HepG2 (cell line): ENCODE data around the gene ZNF445. TPM values are rescaled to one million over a fixed set of nuclear protein-coding genes. Genes with fewer than 3 reads are reported as not detected.

ENCODE experiments used
- CCDC6 ChIP-seq: sonication (generic); formaldehyde crosslinking; IDR thresholded peaks from 2 replicates; pipeline ENCODE4 v1.8.1; 2022; ENCODE audit warnings: mild to moderate bottlenecking, missing genetic modification reagents, moderate library complexity
- ELK4 ChIP-seq: sonication (generic); formaldehyde crosslinking; IDR thresholded peaks from 2 replicates; pipeline ENCODE4 v1.9.0; 2021; ENCODE audit warnings: missing genetic modification reagents, borderline replicate concordance
- FOXA1 ChIP-seq, 2 experiments: fragments of 450-650 bp in 1 of 2; sonication (generic) in 1 of 2; formaldehyde crosslinking in 1 of 2; IDR thresholded peaks; 2 replicates each; pipeline versions ENCODE4 v1.4.0 to v1.6.1; 2016 to 2020; ENCODE audit warnings: missing genetic modification reagents in 1 of 2
- HOXA9 ChIP-seq: sonication (generic); formaldehyde crosslinking; IDR thresholded peaks from 2 replicates; pipeline ENCODE4 v1.8.1; 2022; ENCODE audit warnings: missing genetic modification reagents, mild to moderate bottlenecking, moderate library complexity, borderline replicate concordance
- MIER2 ChIP-seq: IDR thresholded peaks from 2 replicates; pipeline ENCODE4 v1.6.1; 2016; ENCODE audit warnings: missing biosample characterization, missing genetic modification reagents
- MLLT10 ChIP-seq: sonication (generic); formaldehyde crosslinking; IDR thresholded peaks from 2 replicates; pipeline ENCODE4 v1.4.0; 2020; ENCODE audit warnings: missing genetic modification reagents
- NR2F6 ChIP-seq, 2 experiments: IDR thresholded peaks; 2 replicates each; pipeline ENCODE4 v1.6.1; 2016; ENCODE audit warnings: antibody characterized with exemption in 1 of 2, mild to moderate bottlenecking in 1 of 2
- PRPF4 ChIP-seq: fragments of 200-400 bp; formaldehyde crosslinking; IDR thresholded peaks from 2 replicates; pipeline ENCODE4 v1.6.1; 2016; ENCODE audit warnings: low read length, low read depth; ENCODE audit not compliant: poor library complexity, severe bottlenecking
- RBM22 ChIP-seq: fragments of 200-400 bp; formaldehyde crosslinking; optimal IDR thresholded peaks from 2 replicates; pipeline ENCODE3; 2017; ENCODE audit warnings: mild to moderate bottlenecking, low read length, moderate library complexity
- SNAI1 ChIP-seq: sonication (generic); formaldehyde crosslinking; IDR thresholded peaks from 2 replicates; pipeline ENCODE4 v1.5.0; 2020; ENCODE audit warnings: mild to moderate bottlenecking, missing genetic modification reagents, borderline replicate concordance
- TERF1 ChIP-seq: sonication (generic); formaldehyde crosslinking; IDR thresholded peaks from 2 replicates; pipeline ENCODE4 v1.8.0; 2022; ENCODE audit warnings: mild to moderate bottlenecking, missing genetic modification reagents, moderate library complexity
- ZNF646 ChIP-seq: sonication (generic); formaldehyde crosslinking; IDR thresholded peaks from 2 replicates; pipeline ENCODE4 v1.9.0; 2021; ENCODE audit warnings: mild to moderate bottlenecking, missing genetic modification reagents
- ZNF782 ChIP-seq: sonication (generic); formaldehyde crosslinking; IDR thresholded peaks from 2 replicates; pipeline ENCODE4 v1.4.0; 2020; ENCODE audit warnings: missing genetic modification reagents, mild to moderate bottlenecking, borderline replicate concordance
- ZNF850 ChIP-seq: sonication (generic); formaldehyde crosslinking; conservative IDR thresholded peaks from 2 replicates; pipeline ENCODE4 v1.9.0; 2021; ENCODE audit warnings: mild to moderate bottlenecking, missing genetic modification reagents
- ZNF883 ChIP-seq: sonication (generic); formaldehyde crosslinking; IDR thresholded peaks from 2 replicates; pipeline ENCODE4 v1.5.1; 2020; ENCODE audit warnings: mild to moderate bottlenecking, missing genetic modification reagents; ENCODE audit errors: not compliant biosample characterization
- ZSCAN31 ChIP-seq: sonication (generic); formaldehyde crosslinking; IDR thresholded peaks from 2 replicates; pipeline ENCODE4 v1.5.0; 2020; ENCODE audit warnings: low read depth, mild to moderate bottlenecking, missing genetic modification reagents
- polyA plus RNA-seq, 8 experiments: library from polyadenylated mRNA; depleted of rRNA in 3 of 8; stranded (reverse) in 7 of 8; unstranded in 1 of 8; fragments of >200 nt; fragmentation: Illumina TruSeq in 4 of 8; extraction: Trizol in 4 of 8; gene quantifications; 2 replicates each; pipeline versions ENCODE4 v1.2.1 to v1.2.3, GENCODE V29; 2011 to 2016; ENCODE audit warnings: low read depth in 4 of 8, missing spikeins in 1 of 8, mixed read lengths in 1 of 8; ENCODE audit not compliant: insufficient read depth in 1 of 8
- total RNA-seq, 5 experiments: library from RNA; depleted of rRNA; stranded (reverse); fragments of >200 nt; fragmentation: Illumina TruSeq; extraction: Trizol; gene quantifications; 2 replicates each; pipeline ENCODE4 v1.2.3, GENCODE V29; 2016; ENCODE audit warnings: low read depth in 1 of 5
- TF ChIP-seq, protein P1 (sequence below): IDR thresholded peaks from 2 replicates; pipeline ENCODE4 v1.6.1; 2016; ENCODE audit warnings: mild to moderate bottlenecking, missing biosample characterization, missing genetic modification reagents
- TF ChIP-seq, protein P2 (sequence below): sonication (generic); formaldehyde crosslinking; IDR thresholded peaks from 2 replicates; pipeline ENCODE4 v1.8.0; 2023; ENCODE audit warnings: mild to moderate bottlenecking, missing genetic modification reagents

The ZNF445 gene
- total and polyA plus RNA-seq, 2 of the 13 experiments (the other 11 are each of a cell fraction or from before 2014, with no cell fraction given) = 4.4 to 10.3 TPM

- TF ChIP-seq FOXA1 (IDR thresholded peaks at IDR 0.05) = no peak
- TF ChIP-seq FOXA1 (CRISPR knock-in tag; IDR thresholded peaks at IDR 0.05) = peak; percentile 61; the same call in 1 of the 2 replicates
- TF ChIP-seq ZSCAN31 (CRISPR knock-in tag) = peak; percentile 85; the same call in 1 of the 2 replicates
- TF ChIP-seq ELK4 (CRISPR knock-in tag) = no peak
- no peak for TF ChIP-seq ZNF883
- peak; percentile 72; the same call in 1 of the 2 replicates for TF ChIP-seq SNAI1 (CRISPR knock-in tag)
- peak; percentile 93 for TF ChIP-seq CCDC6 (CRISPR knock-in tag)
- TF ChIP-seq ZNF782 (CRISPR knock-in tag) = no peak
- peak; percentile 83 for TF ChIP-seq NR2F6 (IDR thresholded peaks at IDR 0.05)
- peak; percentile 80 for TF ChIP-seq NR2F6 (CRISPR knock-in tag; IDR thresholded peaks at IDR 0.05)
- TF ChIP-seq ZNF850 (CRISPR knock-in tag) = no peak
- no peak for TF ChIP-seq MIER2 (CRISPR knock-in tag)
- no peak for TF ChIP-seq ZNF646 (CRISPR knock-in tag)
- TF ChIP-seq MLLT10 = no peak
- TF ChIP-seq RBM22 = peak; percentile 30
- TF ChIP-seq, protein P1, sequence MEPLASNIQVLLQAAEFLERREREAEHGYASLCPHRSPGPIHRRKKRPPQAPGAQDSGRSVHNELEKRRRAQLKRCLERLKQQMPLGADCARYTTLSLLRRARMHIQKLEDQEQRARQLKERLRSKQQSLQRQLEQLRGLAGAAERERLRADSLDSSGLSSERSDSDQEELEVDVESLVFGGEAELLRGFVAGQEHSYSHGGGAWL = no peak
- TF ChIP-seq PRPF4 = no peak
- no peak; the same call in 1 of the 2 replicates for TF ChIP-seq HOXA9 (CRISPR knock-in tag)
- TF ChIP-seq, protein P2, sequence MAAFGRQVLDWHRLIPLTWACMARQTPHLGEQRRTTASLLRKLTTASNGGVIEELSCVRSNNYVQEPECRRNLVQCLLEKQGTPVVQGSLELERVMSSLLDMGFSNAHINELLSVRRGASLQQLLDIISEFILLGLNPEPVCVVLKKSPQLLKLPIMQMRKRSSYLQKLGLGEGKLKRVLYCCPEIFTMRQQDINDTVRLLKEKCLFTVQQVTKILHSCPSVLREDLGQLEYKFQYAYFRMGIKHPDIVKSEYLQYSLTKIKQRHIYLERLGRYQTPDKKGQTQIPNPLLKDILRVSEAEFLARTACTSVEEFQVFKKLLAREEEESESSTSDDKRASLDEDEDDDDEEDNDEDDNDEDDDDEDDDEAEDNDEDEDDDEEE = peak; percentile 59; the same call in 1 of the 2 replicates
- TF ChIP-seq TERF1 (CRISPR knock-in tag) = no peak
These were observed 37.8 kb downstream of the ZNF445 start (continued) for GRCh38 chr3:44439499-44440295.
